Measurements from ENCODE around the gene UNC119. TPM values are rescaled to one million over a fixed set of nuclear protein-coding genes. Genes with fewer than 3 reads are reported as not detected.

Gene UNC119
- total and polyA plus RNA-seq, 2 experiments from 2014 or later = 101 to 124 TPM

GRCh38 chr17:28503420-28503819 is 49.0 kb downstream of the UNC119 start:
- H3K27me3 ChIP-seq = no peaks in the 10 kb centered on the region
- no peaks in the 10 kb centered on the region for H3K36me3 ChIP-seq
- H3K27ac ChIP-seq = no peak overlapping the region
- TF ChIP-seq CTCF (IDR thresholded peaks at IDR 0.05; ENCODE audit: low read depth, low read length) = no peak
- H3K4me1 ChIP-seq (ENCODE audit: low read depth) = no peaks in the 10 kb centered on the region
- H3K9me3 ChIP-seq (ENCODE audit: low read depth) = no peaks in the 10 kb centered on the region
- no peak overlapping the region for H3K4me3 ChIP-seq
- DNase-seq (ENCODE audit: low read depth in 1 of 2, low spot score in 1 of 2) = no peak

- Histone ChIP-seq H3K27ac (no peak overlapping the region), H3K27me3 (no peaks in the 10 kb centered on the region), H3K4me1 (ENCODE audit: low read depth) (no peaks in the 10 kb centered on the region), H3K36me3 (no peaks in the 10 kb centered on the region), H3K4me3 (no peak overlapping the region), H3K9me3 (ENCODE audit: low read depth) (no peaks in the 10 kb centered on the region)
- DNase-seq (ENCODE audit: low read depth in 1 of 2, low spot score in 1 of 2) = no peak
- TF ChIP-seq CTCF (IDR thresholded peaks at IDR 0.05; ENCODE audit: low read depth, low read length) = no peak
These were observed 50.8 kb downstream of the UNC119 start for GRCh38 chr17:28501421-28502284.

- Histone ChIP-seq H3K4me1 (ENCODE audit: low read depth) (no peaks in the 10 kb centered on the region), H3K27ac (no peak overlapping the region), H3K27me3 (no peaks in the 10 kb centered on the region), H3K36me3 (no peaks in the 10 kb centered on the region), H3K9me3 (ENCODE audit: low read depth) (no peaks in the 10 kb centered on the region), H3K4me3 (no peak overlapping the region)
- no peak for TF ChIP-seq CTCF (IDR thresholded peaks at IDR 0.05; ENCODE audit: low read depth, low read length)
- DNase-seq (ENCODE audit: low read depth in 1 of 2, low spot score in 1 of 2) = no peak
These were observed 51.6 kb downstream of the UNC119 start for GRCh38 chr17:28500712-28501379.

- TF ChIP-seq CTCF (IDR thresholded peaks at IDR 0.05; ENCODE audit: low read depth, low read length) = no peak
- Histone ChIP-seq H3K27ac (no peak overlapping the region), H3K36me3 (no peaks in the 10 kb centered on the region), H3K4me3 (no peak overlapping the region), H3K4me1 (ENCODE audit: low read depth) (no peaks in the 10 kb centered on the region), H3K9me3 (ENCODE audit: low read depth) (no peaks in the 10 kb centered on the region), H3K27me3 (no peaks in the 10 kb centered on the region)
- no peak for DNase-seq (ENCODE audit: low read depth in 1 of 2, low spot score in 1 of 2)
These were observed 52.6 kb downstream of the UNC119 start for GRCh38 chr17:28499684-28500357.

GRCh38 chr17:28499364-28499664 is 53.1 kb downstream of the UNC119 start:
- H3K36me3 ChIP-seq = no peaks in the 10 kb centered on the region
- no peak for TF ChIP-seq CTCF (IDR thresholded peaks at IDR 0.05; ENCODE audit: low read depth, low read length)
- H3K27ac ChIP-seq = no peak overlapping the region
- no peak overlapping the region for H3K4me3 ChIP-seq
- H3K27me3 ChIP-seq = no peaks in the 10 kb centered on the region
- no peak for DNase-seq (ENCODE audit: low read depth in 1 of 2, low spot score in 1 of 2)
- no peaks in the 10 kb centered on the region for H3K4me1 ChIP-seq (ENCODE audit: low read depth)
- H3K9me3 ChIP-seq (ENCODE audit: low read depth) = no peaks in the 10 kb centered on the region
